ENCODE data around the gene MCF2L.

DNA sequence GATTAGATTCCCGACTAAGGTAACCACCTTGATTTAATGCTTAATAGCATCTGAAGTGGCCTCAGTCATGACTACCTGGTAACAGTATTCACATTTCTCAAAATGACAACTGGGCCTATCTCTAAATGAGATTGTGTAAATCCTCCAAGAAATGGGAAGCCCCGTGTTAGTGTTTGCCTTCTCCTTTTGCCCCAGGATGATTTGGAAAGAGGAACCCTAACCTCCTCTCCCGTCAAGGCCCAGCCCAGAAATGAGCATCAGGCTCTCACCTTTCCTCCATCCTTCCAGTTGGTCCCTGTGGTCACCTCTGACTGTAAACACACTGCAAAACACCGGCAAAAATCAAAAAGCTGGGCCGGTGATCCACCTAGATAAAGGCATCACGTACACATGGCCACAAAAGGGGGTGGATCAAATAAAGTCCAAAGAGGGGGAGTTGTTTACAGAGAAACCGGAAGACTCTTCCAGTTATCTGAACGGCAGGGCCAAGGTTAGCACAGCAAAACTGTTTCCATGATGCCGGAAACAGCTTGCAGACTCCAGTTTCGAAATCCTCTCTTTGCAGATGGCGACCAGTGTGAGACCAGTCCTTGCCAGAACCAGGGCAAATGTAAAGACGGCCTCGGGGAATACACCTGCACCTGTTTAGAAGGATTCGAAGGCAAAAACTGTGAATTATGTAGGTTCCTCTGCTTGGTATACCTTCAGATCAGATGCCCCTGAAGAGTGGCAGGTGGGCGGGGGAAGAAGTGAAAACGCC lies 170.0 kb downstream of the MCF2L start:
- TF ChIP-seq, protein P1, sequence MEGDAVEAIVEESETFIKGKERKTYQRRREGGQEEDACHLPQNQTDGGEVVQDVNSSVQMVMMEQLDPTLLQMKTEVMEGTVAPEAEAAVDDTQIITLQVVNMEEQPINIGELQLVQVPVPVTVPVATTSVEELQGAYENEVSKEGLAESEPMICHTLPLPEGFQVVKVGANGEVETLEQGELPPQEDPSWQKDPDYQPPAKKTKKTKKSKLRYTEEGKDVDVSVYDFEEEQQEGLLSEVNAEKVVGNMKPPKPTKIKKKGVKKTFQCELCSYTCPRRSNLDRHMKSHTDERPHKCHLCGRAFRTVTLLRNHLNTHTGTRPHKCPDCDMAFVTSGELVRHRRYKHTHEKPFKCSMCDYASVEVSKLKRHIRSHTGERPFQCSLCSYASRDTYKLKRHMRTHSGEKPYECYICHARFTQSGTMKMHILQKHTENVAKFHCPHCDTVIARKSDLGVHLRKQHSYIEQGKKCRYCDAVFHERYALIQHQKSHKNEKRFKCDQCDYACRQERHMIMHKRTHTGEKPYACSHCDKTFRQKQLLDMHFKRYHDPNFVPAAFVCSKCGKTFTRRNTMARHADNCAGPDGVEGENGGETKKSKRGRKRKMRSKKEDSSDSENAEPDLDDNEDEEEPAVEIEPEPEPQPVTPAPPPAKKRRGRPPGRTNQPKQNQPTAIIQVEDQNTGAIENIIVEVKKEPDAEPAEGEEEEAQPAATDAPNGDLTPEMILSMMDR (IDR thresholded peaks at IDR 0.05), result no peak
- TF ChIP-seq POLR2A (IDR thresholded peaks at IDR 0.05), result no peak
